HCT116 (cell line): Measurements from ENCODE around the gene AQP7. TPM values are rescaled to one million over a fixed set of nuclear protein-coding genes. Genes with fewer than 3 reads are reported as not detected.

Source experiments
- ATAC-seq: fragments of 200-7000 bp; cut with Tn5 transposase; 2 replicates; pipeline ENCODE4 v1.9.1; 2020; ENCODE audit warnings: mild to moderate bottlenecking, moderate library complexity
- BruUV-seq: library from RNA; stranded (reverse); fragments of 400-500 nt; replicated peaks from 2 replicates; lab custom pipeline; 2021; lab: Mats Ljungman, UMichigan
- CTCF ChIA-PET: fragments of 300-600 bp; sonication (Branson Sonifier 250); formaldehyde crosslinking; loops from one replicate; lab custom pipeline; 2021; ENCODE audit warnings: antibody characterized with exemption; lab: Charles Lee
- POLR2A ChIA-PET: fragments of 300-600, 350-600 bp; sonication (Branson Sonifier 250); formaldehyde crosslinking; loops from one replicate; lab custom pipeline; 2021; ENCODE audit warnings: antibody characterized with exemption; lab: Charles Lee
- RAD21 ChIA-PET, 2 experiments: fragments of 300-600 bp; sonication (Branson Sonifier 250); formaldehyde crosslinking; loops; one replicate each; lab custom pipeline; 2023; ENCODE audit warnings: low total read pairs in 2 of 2; ENCODE audit not compliant: uncharacterized antibody in 2 of 2, unreplicated experiment in 2 of 2, low non-redundant PET in 1 of 2; lab: Charles Lee
- DNase-seq: peaks from one replicate; pipeline ENCODE4 v3.0.0-alpha.2; 2010; ENCODE audit warnings: low read depth, low spot score
- H2AFZ ChIP-seq: fragments of 200-600 bp; shearing (Covaris generic), sonication (generic); 2 replicates; pipeline ENCODE4 v1.6.1; 2017; ENCODE audit warnings: low read depth, mixed run types, mixed read lengths, antibody characterized with exemption, low read length; ENCODE audit not compliant: poor library complexity, severe bottlenecking
- H3K27ac ChIP-seq: 2 replicates; pipeline ENCODE4 v1.5.1; 2012; ENCODE audit warnings: low read depth, low read length
- H3K27me3 ChIP-seq: fragments of 200-600 bp; sonication (generic); 2 replicates; pipeline ENCODE4 v1.6.1; 2016; ENCODE audit warnings: mixed run types, low read length, mixed read lengths; ENCODE audit not compliant: insufficient read depth
- H3K36me3 ChIP-seq, 2 experiments: fragments of 200-500 bp in 1 of 2; fragments of 200-600 bp in 1 of 2; sonication (Bioruptor generic) in 1 of 2; sonication (generic) in 1 of 2; 2 replicates each; pipeline versions ENCODE4 v1.5.1 to v1.6.1; 2014 to 2016; ENCODE audit warnings: low read length in 2 of 2, inconsistent platforms in 1 of 2, mixed read lengths in 1 of 2, mixed run types in 1 of 2; ENCODE audit not compliant: insufficient read depth in 2 of 2, control insufficient read depth in 1 of 2
- H3K4me1 ChIP-seq, 2 experiments: fragments of 200-600 bp in 1 of 2; sonication (generic) in 1 of 2; 2 replicates each; pipeline versions ENCODE4 v1.5.1 to v1.6.1; 2012 to 2017; ENCODE audit warnings: low read length in 2 of 2, inconsistent platforms in 1 of 2, mild to moderate bottlenecking in 1 of 2, mixed read lengths in 1 of 2, mixed run types in 1 of 2, moderate library complexity in 1 of 2; ENCODE audit not compliant: insufficient read depth in 2 of 2, control insufficient read depth in 1 of 2
- H3K4me2 ChIP-seq: fragments of 200-600 bp; sonication (generic); 2 replicates; pipeline ENCODE4 v1.6.1; 2017; ENCODE audit warnings: mixed run types, low read length, mixed read lengths
- H3K4me3 ChIP-seq, 2 experiments: fragments of 200-600 bp in 1 of 2; sonication (generic) in 1 of 2; replicated peaks in 1 of 2; 2 replicates each; pipeline ENCODE4 v1.5.1; 2011 to 2016; ENCODE audit warnings: low read length in 2 of 2, control low read depth in 1 of 2, low read depth in 1 of 2, mild to moderate bottlenecking in 1 of 2, mixed read lengths in 1 of 2, mixed run types in 1 of 2
- H3K79me2 ChIP-seq: fragments of 200-600 bp; sonication (generic); 2 replicates; pipeline ENCODE4 v1.6.1; 2017; ENCODE audit warnings: mild to moderate bottlenecking, mixed run types, low read length, moderate library complexity, mixed read lengths; ENCODE audit not compliant: insufficient read depth
- H3K9ac ChIP-seq: fragments of 200-600 bp; sonication (generic); 2 replicates; pipeline ENCODE4 v1.6.1; 2016; ENCODE audit warnings: low read length, mixed read lengths
- H3K9me2 ChIP-seq: fragments of 200-600 bp; sonication (generic), shearing (Covaris generic); 2 replicates; pipeline ENCODE4 v1.6.1; 2017; ENCODE audit warnings: mixed run types, mild to moderate bottlenecking, moderate library complexity; ENCODE audit not compliant: insufficient read depth
- H3K9me3 ChIP-seq, 2 experiments: fragments of 200-500 bp in 1 of 2; fragments of 200-600 bp in 1 of 2; sonication (Bioruptor generic) in 1 of 2; sonication (generic) in 1 of 2; 2 replicates each; pipeline ENCODE4 v1.6.1; 2014 to 2017; ENCODE audit warnings: low read length in 2 of 2, mixed read lengths in 2 of 2, inconsistent platforms in 1 of 2, low read depth in 1 of 2, mild to moderate bottlenecking in 1 of 2, mixed run types in 1 of 2, moderate library complexity in 1 of 2; ENCODE audit not compliant: control insufficient read depth in 1 of 2, insufficient read depth in 1 of 2
- H4K20me1 ChIP-seq: fragments of 200-600 bp; sonication (generic), shearing (Covaris generic); 2 replicates; pipeline ENCODE4 v1.6.1; 2017; ENCODE audit warnings: mixed run types, mild to moderate bottlenecking, moderate library complexity; ENCODE audit not compliant: insufficient read depth
- CBX3 ChIP-seq: IDR thresholded peaks from 2 replicates; pipeline ENCODE4 v1.6.1; 2012; ENCODE audit warnings: low read depth
- CEBPB ChIP-seq: IDR thresholded peaks from 2 replicates; pipeline ENCODE4 v1.6.1; 2012; ENCODE audit warnings: low read depth
- CTCF ChIP-seq, 3 experiments: fragments of 200-600 bp in 1 of 3; sonication (generic) in 1 of 3; IDR thresholded peaks in 2 of 3; conservative IDR thresholded peaks in 1 of 3; 2 replicates each; pipeline ENCODE4 v1.5.1; 2012 to 2017; ENCODE audit warnings: low read depth in 2 of 3, low read length in 2 of 3, antibody characterized with exemption in 1 of 3, borderline replicate concordance in 1 of 3, control low read depth in 1 of 3, mild to moderate bottlenecking in 1 of 3, mixed read lengths in 1 of 3, mixed run types in 1 of 3, moderate library complexity in 1 of 3; ENCODE audit not compliant: insufficient read depth in 1 of 3
- EGR1 ChIP-seq: IDR thresholded peaks from 2 replicates; pipeline ENCODE4 v1.6.1; 2012; ENCODE audit warnings: low read depth
- EZH2 ChIP-seq: fragments of 200-600 bp; sonication (generic); IDR thresholded peaks from 2 replicates; pipeline ENCODE4 v1.6.1; 2017; ENCODE audit warnings: antibody characterized with exemption, mixed run types
- EZH2phosphoT487 ChIP-seq: fragments of 200-600 bp; IDR thresholded peaks from 2 replicates; pipeline ENCODE4 v1.6.1; 2018; ENCODE audit warnings: antibody characterized with exemption, borderline replicate concordance
- FOSL1 ChIP-seq: IDR thresholded peaks from 2 replicates; pipeline ENCODE4 v1.6.1; 2012; ENCODE audit warnings: low read depth
- JUND ChIP-seq: IDR thresholded peaks from 2 replicates; pipeline ENCODE4 v1.6.1; 2012
- POLR2A ChIP-seq: IDR thresholded peaks from 2 replicates; pipeline ENCODE4 v1.7.0; 2011; ENCODE audit warnings: borderline replicate concordance; ENCODE audit not compliant: insufficient read depth, insufficient read length; ENCODE audit errors: extremely low read depth
- POLR2AphosphoS5 ChIP-seq: IDR thresholded peaks from 2 replicates; pipeline ENCODE4 v1.6.1; 2011; ENCODE audit warnings: mild to moderate bottlenecking, low read depth, low read length, moderate library complexity
- REST ChIP-seq: IDR thresholded peaks from 2 replicates; pipeline ENCODE4 v1.6.1; 2012; ENCODE audit warnings: low read depth
- SIN3A ChIP-seq: IDR thresholded peaks from 2 replicates; pipeline ENCODE4 v1.6.1; 2012; ENCODE audit warnings: low read depth
- SRF ChIP-seq: IDR thresholded peaks from 2 replicates; pipeline ENCODE4 v1.6.1; 2012; ENCODE audit warnings: low read depth
- TCF7L2 ChIP-seq: IDR thresholded peaks from 2 replicates; pipeline ENCODE4 v1.7.0; 2011; ENCODE audit warnings: borderline replicate concordance, inconsistent platforms; ENCODE audit not compliant: insufficient read depth, insufficient read length; ENCODE audit errors: extremely low read depth
- YY1 ChIP-seq: IDR thresholded peaks from 2 replicates; pipeline ENCODE4 v1.6.1; 2011; ENCODE audit warnings: low read length, low read depth, moderate library complexity, mild to moderate bottlenecking; ENCODE audit not compliant: insufficient replicate concordance; ENCODE audit errors: extremely low read depth
- intact Hi-C: fragments of 100-400 bp; cut with micrococcal nuclease; formaldehyde crosslinking; loops from 2 replicates; pipeline ENCODE4 v1.10.0; 2022
- total RNA-seq: library from RNA; stranded (reverse); gene quantifications from one replicate; pipeline ENCODE4 v1.2.1, GENCODE V29; 2021; ENCODE audit not compliant: unreplicated experiment

The AQP7 gene
- total RNA-seq, 1 experiment from 2014 or later, result 0.96 TPM

GRCh38 chr9:33377089-33377715 lies 25.2 kb downstream of the AQP7 start:
- Histone ChIP-seq H3K4me2 (no peak overlapping the region), H3K4me1 (peaks cover 11 to 27% of the 10 kb centered on the region in 2 experiments), H3K9me2 (no peaks in the 10 kb centered on the region), H3K79me2 (no peaks in the 10 kb centered on the region), H3K9me3 (no peaks in the 10 kb centered on the region), H3K9ac (no peak overlapping the region), H2AFZ (no peak overlapping the region), H3K36me3 (no peaks in the 10 kb centered on the region), H3K27me3 (no peaks in the 10 kb centered on the region), H3K27ac (no peak overlapping the region), H4K20me1 (no peaks in the 10 kb centered on the region), H3K4me3 (no peak overlapping the region)
- BruUV-seq, result no TSS peak
- TF ChIP-seq REST (no peak), EZH2phosphoT487 (no peak), CBX3 (no peak), EGR1 (no peak), SIN3A (no peak), YY1 (no peak), TCF7L2 (no peak), SRF (no peak), EZH2 (no peak), CTCF (IDR thresholded peaks at IDR 0.05 in 2 of 3, conservative IDR thresholded peaks at IDR 0.05 in 1 of 3; ENCODE audit: borderline replicate concordance in 1 of 3, insufficient read depth in 1 of 3, low read depth in 2 of 3, low read length in 2 of 3) (no peak), POLR2AphosphoS5 (no peak), FOSL1 (no peak), POLR2A (no peak), CEBPB (no peak), JUND (no peak)
- ChIA-PET RAD21 (no interaction called here), POLR2A (no interaction called here), CTCF (no interaction called here)
- no peak for DNase-seq
- intact Hi-C loops, result no loop called here
- no peak for ATAC-seq
